HG02981 (cell line): Measurements from ENCODE around the gene NES.

Experiments
- ATAC-seq: cut with Tn5 transposase; IDR thresholded peaks from one replicate; pipeline ENCODE4 v1.9.1; 2021; ENCODE audit warnings: mild to moderate bottlenecking, moderate library complexity; ENCODE audit not compliant: unreplicated experiment

Gene NES

DNA sequence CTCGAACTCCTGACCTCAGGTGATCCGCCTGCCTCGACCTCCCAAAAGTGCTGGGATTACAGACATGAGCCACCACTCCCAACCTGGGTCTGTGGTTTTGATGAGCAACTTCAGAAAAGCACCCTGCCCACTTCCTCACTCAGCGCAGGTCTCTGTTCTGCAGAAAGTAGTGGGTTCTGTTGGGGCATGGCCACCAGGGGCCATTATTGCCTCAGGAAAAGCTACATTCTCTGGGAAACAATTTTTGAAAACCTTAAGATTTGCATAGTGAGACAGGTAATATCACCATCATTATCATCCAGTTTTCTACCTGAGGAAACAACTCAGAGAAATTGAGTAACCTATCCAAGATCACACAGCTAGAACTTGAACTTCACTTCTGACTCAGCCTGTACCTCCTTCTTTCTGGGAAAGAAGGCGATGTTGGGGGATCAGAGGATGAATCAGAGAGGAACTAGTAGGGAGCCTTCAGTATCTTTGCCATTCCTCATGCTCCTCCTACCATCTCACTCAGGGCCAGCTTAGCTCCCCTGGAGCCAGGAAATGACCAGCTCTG lies 7.1 kb upstream of the NES start:
- ATAC-seq: no peak

GRCh38 chr1:156682166-156682890 lies 5.1 kb upstream of the NES start:
- no peak for ATAC-seq

DNA sequence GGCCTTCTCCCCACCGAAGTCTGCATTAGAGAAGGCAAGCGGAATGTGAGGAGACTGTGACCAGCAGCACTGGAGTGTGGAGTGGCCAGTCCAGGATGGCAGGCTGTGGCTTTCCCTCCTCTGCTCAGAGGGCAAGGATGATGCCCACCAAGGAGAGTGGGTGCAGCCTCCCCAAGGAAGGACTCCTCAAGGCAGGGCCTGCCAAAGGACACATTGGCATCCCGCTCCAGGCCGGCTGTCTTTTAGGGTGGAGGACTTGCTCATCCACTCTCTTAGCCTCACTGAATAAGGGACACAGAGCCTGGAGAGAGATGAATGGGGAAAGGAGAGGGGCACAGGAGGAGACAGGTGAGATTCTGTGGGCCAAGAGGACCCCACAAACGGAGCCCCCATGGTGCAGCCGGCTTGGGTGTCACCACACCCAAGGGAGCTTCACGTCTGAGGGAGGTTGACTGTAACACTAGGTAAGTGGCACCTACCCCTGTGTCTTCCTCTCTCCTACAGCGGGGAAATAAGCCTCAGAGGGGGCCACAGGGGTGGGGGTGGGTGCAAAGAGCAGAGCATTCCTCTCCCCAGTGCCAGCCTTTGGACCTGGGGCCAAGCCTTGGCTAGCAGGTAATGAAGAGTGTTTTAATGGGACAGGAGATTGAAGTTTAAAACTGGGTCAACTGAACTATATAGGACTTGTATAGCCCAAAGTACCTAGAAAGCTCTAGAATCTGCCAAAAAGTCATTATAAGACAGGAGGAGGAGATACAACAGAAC lies 4.2 kb upstream of the NES start:
- ATAC-seq: no peak

DNA sequence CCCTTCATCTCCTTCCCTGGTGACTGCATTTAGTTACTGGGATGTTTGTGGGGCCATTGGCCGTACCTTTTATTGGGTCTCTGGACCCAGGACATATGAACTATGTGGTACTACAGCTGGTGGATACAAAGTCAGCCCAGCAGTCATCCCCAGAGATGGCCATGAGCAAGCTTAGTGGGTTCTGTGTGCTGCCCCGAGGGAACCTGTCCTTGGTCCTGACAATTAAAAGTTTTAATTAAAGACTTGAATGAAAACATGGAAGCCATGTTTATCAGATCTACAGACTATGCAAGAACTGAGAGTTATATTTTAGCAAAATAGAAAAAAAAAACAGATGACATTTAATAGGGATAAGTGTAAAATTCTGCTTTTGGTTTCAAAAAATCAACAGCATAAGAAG lies 2.8 kb upstream of the NES start:
- ATAC-seq: no peak

DNA sequence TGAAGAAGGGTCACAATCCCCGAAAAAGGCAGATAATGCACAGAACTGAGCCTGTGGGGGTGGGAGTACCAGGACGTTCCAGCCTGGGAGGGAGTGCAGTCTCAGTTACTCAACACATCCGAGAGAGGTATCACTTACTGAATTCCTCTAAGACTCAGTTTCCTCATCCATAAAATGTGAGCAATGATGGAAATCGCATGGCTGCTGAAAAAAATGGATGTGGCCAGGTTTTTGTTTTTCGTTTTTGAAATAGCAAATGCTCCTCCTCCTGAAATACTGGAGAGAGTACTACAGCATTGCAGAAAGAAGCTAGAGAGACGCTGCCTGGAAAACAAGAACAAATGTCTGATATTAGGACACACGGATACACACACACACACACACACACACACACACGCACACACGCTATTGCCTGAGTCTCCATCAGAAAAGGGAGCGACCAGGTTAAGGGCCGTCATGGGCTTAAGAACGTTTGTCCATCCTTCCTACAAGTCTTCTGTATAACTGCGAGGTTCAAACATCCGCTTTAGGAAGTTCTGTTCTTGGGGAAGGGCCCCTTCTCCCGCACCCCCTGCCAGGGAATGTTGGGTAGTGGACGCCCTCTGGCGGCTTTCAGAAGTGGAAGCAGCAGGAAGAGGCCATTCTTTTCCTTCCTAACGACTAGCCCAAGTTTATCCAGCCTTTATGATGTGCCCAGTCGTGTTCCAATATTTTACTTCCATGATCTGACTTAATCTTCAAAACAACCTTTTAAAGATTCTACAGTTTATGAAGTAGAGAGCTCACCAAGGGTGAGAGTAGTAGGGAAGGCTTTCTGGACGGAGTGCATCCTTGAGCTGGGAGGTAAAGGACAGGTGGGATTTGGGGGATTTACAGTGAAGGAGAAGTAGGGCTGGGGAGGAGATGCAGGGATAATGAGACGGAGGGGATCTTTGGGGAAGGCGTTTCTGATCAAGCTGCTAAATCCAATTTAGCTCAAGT lies 699 bp upstream of the NES start:
- ATAC-seq: no peak

DNA sequence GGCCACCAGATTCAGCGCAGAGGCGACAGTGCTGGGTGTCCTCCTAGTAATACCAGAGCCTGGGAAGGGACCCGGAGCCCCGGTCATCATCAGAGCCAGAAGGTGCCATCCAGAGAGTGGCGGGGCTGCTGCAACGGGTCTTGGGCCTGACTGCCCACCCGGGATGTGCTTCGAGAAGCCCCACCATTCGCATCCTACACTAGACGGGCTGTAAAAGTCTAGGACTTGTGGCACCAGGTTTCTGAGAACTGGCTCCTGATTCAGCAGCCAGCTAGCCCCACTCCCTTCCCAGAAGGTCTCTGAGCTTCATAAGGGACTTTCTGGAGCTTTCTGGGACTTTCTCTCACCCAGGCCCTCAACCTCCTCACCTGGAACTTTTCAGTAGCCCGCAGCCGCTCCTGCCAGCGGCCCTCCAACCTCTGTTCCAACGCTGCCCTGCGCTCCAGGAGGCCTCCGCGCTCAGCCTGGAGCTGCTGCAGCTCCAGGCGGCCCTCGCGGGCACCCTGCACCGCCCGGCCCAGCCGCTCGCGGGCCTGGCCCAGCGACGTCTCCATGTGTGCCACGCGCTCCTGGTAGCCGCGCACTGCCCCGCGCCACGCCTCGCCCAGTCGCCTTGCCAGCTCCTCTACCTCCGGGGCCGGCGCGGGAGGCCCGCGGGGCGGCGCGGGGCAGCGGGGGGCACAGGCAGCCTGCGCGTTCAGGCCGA lies 940 bp downstream of the NES start:
- no peak for ATAC-seq

DNA sequence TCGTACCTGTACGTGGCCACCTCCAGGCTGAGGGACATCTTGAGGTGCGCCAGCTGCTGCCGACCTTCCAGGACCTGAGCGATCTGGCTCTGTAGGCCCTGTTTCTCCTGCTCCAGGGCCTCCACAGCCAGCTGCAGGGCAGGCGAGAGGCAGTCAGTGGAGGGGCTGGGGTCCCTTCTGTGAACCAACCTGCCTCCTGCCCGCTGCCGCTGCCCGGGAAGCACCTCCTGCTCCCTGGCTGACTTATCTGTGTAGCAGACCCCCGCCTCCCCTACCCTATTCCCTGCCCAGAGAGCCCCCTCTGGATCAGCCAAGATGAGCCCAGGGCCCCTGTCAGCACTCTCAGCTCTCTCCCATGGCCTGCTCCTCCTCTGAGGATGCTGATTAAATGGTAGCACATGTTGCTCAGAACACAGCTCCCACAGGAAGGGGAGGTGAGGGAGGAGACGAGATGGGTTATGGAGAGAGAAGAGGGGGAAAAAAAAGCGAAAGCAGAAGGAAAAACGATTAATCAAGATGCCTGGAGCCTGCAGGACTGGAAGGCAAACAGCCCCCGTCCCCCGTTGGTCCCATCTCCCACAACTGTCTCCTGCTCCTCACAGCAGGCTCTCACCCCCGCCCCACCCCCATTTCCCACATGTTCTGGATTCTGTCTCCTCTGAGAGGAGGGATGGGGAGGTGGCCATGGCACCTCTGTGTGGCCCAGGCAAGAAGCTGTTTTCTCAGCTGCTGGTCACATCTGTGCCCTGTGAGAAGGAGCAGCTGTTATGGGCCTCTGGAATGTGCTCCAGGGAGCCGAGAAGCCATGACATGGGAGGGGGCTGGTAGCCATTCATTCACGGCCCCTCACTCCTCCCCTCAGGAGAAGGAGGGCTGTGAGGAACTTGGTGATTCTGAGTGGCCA lies 1.7 kb downstream of the NES start:
- no peak for ATAC-seq

GRCh38 chr1:156673387-156674121 lies 3.7 kb downstream of the NES start:
- ATAC-seq: no peak

GRCh38 chr1:156671804-156672203 lies 5.4 kb downstream of the NES start:
- no peak for ATAC-seq

- ATAC-seq: no peak
These were observed 6.4 kb downstream of the NES start for GRCh38 chr1:156670791-156671190.

- no peak for ATAC-seq
These were observed 6.8 kb downstream of the NES start for GRCh38 chr1:156670359-156670758.

DNA sequence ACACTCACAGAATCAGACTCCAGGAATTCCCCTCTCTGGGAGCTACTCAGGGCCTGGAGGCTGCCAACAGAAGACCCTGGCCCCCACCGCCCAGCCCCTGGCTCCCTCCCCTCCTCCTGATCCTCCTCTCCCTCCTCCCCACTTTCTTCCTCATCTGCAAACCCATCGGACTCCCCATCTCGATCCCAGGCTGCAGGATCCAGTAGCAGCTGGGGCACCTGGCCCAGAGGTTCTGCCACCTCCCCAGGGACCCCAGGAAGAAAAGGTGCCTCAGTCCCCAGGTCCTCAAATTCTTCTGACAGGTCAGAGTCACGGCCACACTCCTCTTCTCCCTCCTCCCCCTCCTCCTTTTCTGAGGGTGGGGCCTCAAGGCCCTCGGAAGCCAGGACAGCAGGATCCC lies 7.4 kb downstream of the NES start:
- ATAC-seq: no peak

DNA sequence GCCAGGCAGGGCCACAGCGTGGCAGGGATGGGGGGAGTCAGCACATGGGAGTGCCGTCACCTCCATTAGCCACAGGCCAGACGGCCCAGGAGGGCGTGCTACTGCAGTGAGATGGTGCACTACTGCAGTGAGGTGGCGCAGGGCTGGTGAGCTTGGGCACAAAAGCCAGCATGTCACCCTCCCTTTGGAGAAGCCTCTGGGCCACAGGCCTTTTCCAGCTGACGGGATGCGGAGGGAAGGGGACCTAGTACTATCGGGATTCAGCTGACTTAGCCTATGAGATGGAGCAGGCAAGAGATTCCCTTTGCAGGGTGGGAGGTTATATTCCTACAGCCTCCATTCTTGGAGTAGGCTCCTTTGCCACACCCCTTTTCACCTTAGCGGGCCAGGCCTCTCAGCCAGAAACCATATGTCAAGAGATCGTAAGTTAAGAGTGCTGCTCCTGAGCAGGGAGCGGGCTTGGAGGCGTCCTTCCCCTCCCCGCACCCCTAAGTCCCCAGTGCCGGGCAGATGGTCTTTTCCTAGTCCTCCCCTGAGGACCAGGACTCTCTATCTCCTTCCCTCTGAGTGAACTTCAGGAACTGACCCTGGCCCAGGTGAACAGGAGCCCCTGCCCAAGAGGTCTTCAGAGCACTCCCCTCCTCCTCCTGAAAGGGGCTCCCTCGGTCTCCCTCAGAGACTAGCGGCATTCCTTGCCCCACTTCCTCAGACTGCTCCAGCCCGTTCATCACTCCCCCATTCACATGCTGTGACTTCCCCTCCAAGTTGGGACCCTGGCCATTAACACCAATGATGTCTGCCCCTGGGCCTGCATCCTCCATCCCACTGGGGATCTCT lies 8.2 kb downstream of the NES start:
- ATAC-seq: no peak

- no peak for ATAC-seq
These were observed 9.1 kb downstream of the NES start for GRCh38 chr1:156667968-156668709.

GRCh38 chr1:156667610-156667967 lies 9.6 kb downstream of the NES start:
- no peak for ATAC-seq

- ATAC-seq: no peak
These were observed 10.2 kb downstream of the NES start for GRCh38 chr1:156666862-156667609.

DNA sequence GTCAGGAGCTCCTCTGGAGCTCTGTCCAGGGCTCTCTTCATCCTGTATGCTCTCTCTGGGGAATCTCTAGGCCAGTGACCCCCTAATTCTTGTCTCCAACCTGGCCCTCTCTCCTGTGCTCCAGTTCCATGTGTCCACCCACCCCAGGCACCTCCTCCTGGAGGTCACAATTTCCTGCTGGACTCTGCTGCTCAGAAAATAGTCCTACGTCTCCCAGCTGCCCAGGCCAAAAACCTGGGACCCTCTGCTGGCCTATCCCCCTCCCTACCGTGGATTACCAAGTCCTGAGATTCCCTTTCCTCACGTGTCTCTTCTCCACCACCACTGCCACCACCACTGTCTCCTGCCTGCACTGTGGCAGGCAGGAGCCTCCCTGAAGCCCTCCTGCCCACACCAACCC lies 11.7 kb downstream of the NES start:
- no peak for ATAC-seq
